AG09309 (cell line): ENCODE results near the gene RAB26.
"Not testable (repeated sequence)": the region's sequence is repeated elsewhere in the genome, so short reads cannot be mapped to it uniquely, and the experiment has no call there.

Experiments used
- DNase-seq: peaks from one replicate; pipeline ENCODE4 v3.0.0-alpha.2; 2010; ENCODE audit warnings: low read depth
- H3K4me3 ChIP-seq: 2 replicates; pipeline ENCODE4 v1.5.1; 2011; ENCODE audit warnings: mild to moderate bottlenecking, low read depth, low read length, moderate library complexity; ENCODE audit not compliant: control insufficient read depth
- TF ChIP-seq, protein P1 (sequence below): IDR thresholded peaks from 2 replicates; pipeline ENCODE4 v1.5.1; 2011; ENCODE audit warnings: mild to moderate bottlenecking, low read depth, low read length, inconsistent platforms; ENCODE audit not compliant: insufficient read depth, control insufficient read depth; ENCODE audit errors: missing control alignments

RAB26 gene

DNA sequence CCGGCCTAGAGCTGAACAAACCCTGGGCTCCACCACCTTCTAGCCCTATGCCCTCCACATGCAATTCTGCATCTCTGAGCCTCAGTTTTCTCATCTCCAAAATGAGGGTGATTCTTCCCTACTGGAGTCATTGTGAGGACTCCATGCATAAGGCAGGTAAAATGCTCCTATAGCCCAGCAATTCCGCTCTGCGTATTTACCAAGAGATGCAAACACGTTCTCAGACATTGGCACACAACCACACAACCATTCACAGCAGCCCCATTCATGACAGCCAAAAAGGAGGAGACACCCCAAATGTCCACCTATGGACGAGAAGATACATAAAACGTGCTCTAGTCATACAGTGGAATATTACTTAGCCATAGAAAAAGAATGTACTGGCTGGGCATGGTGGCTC is 51.9 kb downstream of the RAB26 start:
- TF ChIP-seq, protein P1, sequence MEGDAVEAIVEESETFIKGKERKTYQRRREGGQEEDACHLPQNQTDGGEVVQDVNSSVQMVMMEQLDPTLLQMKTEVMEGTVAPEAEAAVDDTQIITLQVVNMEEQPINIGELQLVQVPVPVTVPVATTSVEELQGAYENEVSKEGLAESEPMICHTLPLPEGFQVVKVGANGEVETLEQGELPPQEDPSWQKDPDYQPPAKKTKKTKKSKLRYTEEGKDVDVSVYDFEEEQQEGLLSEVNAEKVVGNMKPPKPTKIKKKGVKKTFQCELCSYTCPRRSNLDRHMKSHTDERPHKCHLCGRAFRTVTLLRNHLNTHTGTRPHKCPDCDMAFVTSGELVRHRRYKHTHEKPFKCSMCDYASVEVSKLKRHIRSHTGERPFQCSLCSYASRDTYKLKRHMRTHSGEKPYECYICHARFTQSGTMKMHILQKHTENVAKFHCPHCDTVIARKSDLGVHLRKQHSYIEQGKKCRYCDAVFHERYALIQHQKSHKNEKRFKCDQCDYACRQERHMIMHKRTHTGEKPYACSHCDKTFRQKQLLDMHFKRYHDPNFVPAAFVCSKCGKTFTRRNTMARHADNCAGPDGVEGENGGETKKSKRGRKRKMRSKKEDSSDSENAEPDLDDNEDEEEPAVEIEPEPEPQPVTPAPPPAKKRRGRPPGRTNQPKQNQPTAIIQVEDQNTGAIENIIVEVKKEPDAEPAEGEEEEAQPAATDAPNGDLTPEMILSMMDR, result no peak
- DNase-seq, result no peak
- no peak overlapping the region for H3K4me3 ChIP-seq

DNA sequence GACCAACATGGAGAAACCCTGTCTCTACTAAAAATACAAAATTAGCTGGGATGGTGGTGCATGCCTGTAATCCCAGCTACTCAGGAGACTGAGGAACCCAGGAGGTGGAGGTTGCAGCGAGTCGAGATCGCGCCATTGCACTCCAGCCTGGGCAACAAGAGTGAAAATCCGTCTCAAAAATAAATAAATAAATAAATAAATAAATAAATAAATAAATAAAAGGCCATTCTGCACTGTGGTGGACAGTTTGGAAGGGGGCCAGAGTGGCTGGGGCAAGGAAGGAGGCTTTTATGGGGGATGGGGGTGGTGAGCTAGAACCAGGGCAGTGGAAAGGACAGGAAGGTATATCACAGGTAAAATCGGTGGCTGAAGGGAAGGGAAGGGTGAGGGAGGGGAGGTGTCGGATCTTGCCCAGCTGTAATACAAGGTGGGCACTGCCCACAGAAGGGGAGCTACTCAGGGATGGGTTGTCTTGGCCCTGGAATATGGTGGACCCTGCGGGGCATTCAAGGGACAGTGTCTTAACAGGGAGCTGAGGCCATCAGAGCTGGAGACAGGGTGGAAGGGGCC is 54.8 kb downstream of the RAB26 start:
- DNase-seq, H3K4me3 ChIP-seq: not testable (repeated sequence)
